H9 (cell line): ENCODE results near the gene SORCS2. TPM values are rescaled to one million over a fixed set of nuclear protein-coding genes. Genes with fewer than 3 reads are reported as not detected.

Experiments
- DNase-seq: peaks from one replicate; pipeline ENCODE4 v3.0.0-alpha.2; 2017
- H2AFZ ChIP-seq: one replicate; pipeline ENCODE4 v1.6.1; 2013; ENCODE audit warnings: mild to moderate bottlenecking, low read length, control low read depth, moderate library complexity
- H2AK5ac ChIP-seq: 2 replicates; pipeline ENCODE4 v1.6.1; 2013; ENCODE audit warnings: low read length, control low read depth, mixed read lengths; ENCODE audit not compliant: insufficient read length
- H2BK120ac ChIP-seq: one replicate; pipeline ENCODE4 v1.6.1; 2013; ENCODE audit warnings: low read depth, mild to moderate bottlenecking, low read length, control low read depth, inconsistent platforms; ENCODE audit not compliant: poor library complexity, severe bottlenecking
- H2BK12ac ChIP-seq: 2 replicates; pipeline ENCODE4 v1.6.1; 2013; ENCODE audit warnings: low read length, control low read depth, mixed read lengths, low read depth; ENCODE audit not compliant: insufficient read length
- H2BK15ac ChIP-seq: 2 replicates; pipeline ENCODE4 v1.6.1; 2013; ENCODE audit warnings: low read depth, low read length, control low read depth
- H2BK20ac ChIP-seq: one replicate; pipeline ENCODE4 v1.6.1; 2013; ENCODE audit warnings: low read depth, mild to moderate bottlenecking, low read length, control low read depth, inconsistent platforms; ENCODE audit not compliant: poor library complexity, severe bottlenecking
- H2BK5ac ChIP-seq: 2 replicates; pipeline ENCODE4 v1.6.1; 2013; ENCODE audit warnings: low read length, control low read depth, mixed read lengths; ENCODE audit not compliant: insufficient read length
- H3K14ac ChIP-seq: 2 replicates; pipeline ENCODE4 v1.6.1; 2013; ENCODE audit warnings: low read length, control low read depth; ENCODE audit not compliant: insufficient read depth
- H3K18ac ChIP-seq: 2 replicates; pipeline ENCODE4 v1.6.1; 2013; ENCODE audit warnings: low read depth, mild to moderate bottlenecking, mixed read lengths, low read length, control low read depth; ENCODE audit not compliant: insufficient read length
- H3K23ac ChIP-seq: 2 replicates; pipeline ENCODE4 v1.6.1; 2013; ENCODE audit warnings: low read length, control low read depth, mixed read lengths, low read depth; ENCODE audit not compliant: insufficient read length
- H3K23me2 ChIP-seq: 2 replicates; pipeline ENCODE4 v1.6.1; 2013; ENCODE audit warnings: low read depth, mild to moderate bottlenecking, mixed read lengths, low read length, control low read depth; ENCODE audit not compliant: insufficient read length, poor library complexity, severe bottlenecking
- H3K27ac ChIP-seq: 2 replicates; pipeline ENCODE4 v1.5.1; 2013; ENCODE audit warnings: low read length, control low read depth, mixed read lengths, low read depth; ENCODE audit not compliant: insufficient read length
- H3K27me3 ChIP-seq: 2 replicates; pipeline ENCODE4 v1.6.1; 2013; ENCODE audit warnings: low read length, control low read depth, inconsistent platforms; ENCODE audit not compliant: insufficient read depth
- H3K4ac ChIP-seq: 2 replicates; pipeline ENCODE4 v1.6.1; 2013; ENCODE audit warnings: low read depth, mild to moderate bottlenecking, control low read depth, inconsistent platforms, low read length, moderate library complexity
- H3K4me1 ChIP-seq: 2 replicates; pipeline ENCODE4 v1.6.1; 2013; ENCODE audit warnings: low read length, control low read depth, inconsistent platforms; ENCODE audit not compliant: insufficient read depth
- H3K4me2 ChIP-seq: 2 replicates; pipeline ENCODE4 v1.6.1; 2013; ENCODE audit warnings: low read length, control low read depth, mixed read lengths; ENCODE audit not compliant: insufficient read length, insufficient read depth
- H3K56ac ChIP-seq: 2 replicates; pipeline ENCODE4 v1.6.1; 2013; ENCODE audit warnings: low read depth, mild to moderate bottlenecking, mixed read lengths, low read length, control low read depth; ENCODE audit not compliant: insufficient read length
- H3K79me1 ChIP-seq: 2 replicates; pipeline ENCODE4 v1.6.1; 2013; ENCODE audit warnings: low read depth, mild to moderate bottlenecking, moderate library complexity, low read length, control low read depth, inconsistent platforms; ENCODE audit not compliant: insufficient read depth, poor library complexity, severe bottlenecking
- H3K79me2 ChIP-seq: 2 replicates; pipeline ENCODE4 v1.6.1; 2013; ENCODE audit warnings: low read length, control low read depth, inconsistent platforms; ENCODE audit not compliant: insufficient read depth
- H3K9ac ChIP-seq: 2 replicates; pipeline ENCODE4 v1.6.1; 2013; ENCODE audit warnings: low read length, control low read depth, mixed read lengths; ENCODE audit not compliant: insufficient read length; ENCODE audit errors: extremely low read depth
- H3K9me3 ChIP-seq: one replicate; pipeline ENCODE4 v1.6.1; 2013; ENCODE audit warnings: low read depth, low read length, inconsistent platforms; ENCODE audit not compliant: control insufficient read depth
- H3T11ph ChIP-seq: one replicate; pipeline ENCODE4 v1.6.1; 2013; ENCODE audit warnings: mild to moderate bottlenecking, low read length, control low read depth, inconsistent platforms
- H4K20me1 ChIP-seq: one replicate; pipeline ENCODE4 v1.6.1; 2013; ENCODE audit not compliant: control insufficient read depth, insufficient read length, insufficient read depth
- H4K5ac ChIP-seq: 2 replicates; pipeline ENCODE4 v1.6.1; 2013; ENCODE audit warnings: low read depth, mild to moderate bottlenecking, mixed read lengths, low read length, control low read depth; ENCODE audit not compliant: insufficient read length
- H4K8ac ChIP-seq: replicated peaks from 2 replicates; pipeline ENCODE4 v1.6.1; 2013; ENCODE audit warnings: low read length, control low read depth, mixed read lengths, low read depth; ENCODE audit not compliant: insufficient read length
- H4K91ac ChIP-seq: 2 replicates; pipeline ENCODE4 v1.6.1; 2013; ENCODE audit warnings: low read depth, mild to moderate bottlenecking, moderate library complexity, mixed read lengths, low read length, control low read depth; ENCODE audit not compliant: insufficient read length
- H3K27ac Mint-ChIP-seq, 3 experiments: 2 replicates in 2 of 3; 3 replicates in 1 of 3; pipeline ENCODE4 v1.8.0; 2020 to 2021; ENCODE audit warnings: mixed read lengths in 3 of 3, mild to moderate bottlenecking in 1 of 3, moderate library complexity in 1 of 3
- H3K27me3 Mint-ChIP-seq: 2 replicates; pipeline ENCODE4 v1.8.0; 2021; ENCODE audit warnings: low read depth, mild to moderate bottlenecking, moderate library complexity, mixed read lengths
- H3K36me3 Mint-ChIP-seq, 3 experiments: 2 replicates in 2 of 3; 3 replicates in 1 of 3; pipeline ENCODE4 v1.8.0; 2020 to 2021; ENCODE audit warnings: low read depth in 3 of 3, mixed read lengths in 3 of 3; ENCODE audit not compliant: insufficient read depth in 1 of 3
- H3K4me1 Mint-ChIP-seq, 2 experiments: 2 replicates each; pipeline ENCODE4 v1.8.0; 2020; ENCODE audit warnings: mixed read lengths in 2 of 2
- H3K4me3 Mint-ChIP-seq, 2 experiments: 2 replicates in 1 of 2; 3 replicates in 1 of 2; pipeline ENCODE4 v1.8.0; 2020 to 2021; ENCODE audit warnings: mild to moderate bottlenecking in 2 of 2, mixed read lengths in 2 of 2, moderate library complexity in 1 of 2
- H3K9me3 Mint-ChIP-seq, 2 experiments: 2 replicates in 1 of 2; 3 replicates in 1 of 2; pipeline ENCODE4 v1.8.0; 2020; ENCODE audit warnings: mild to moderate bottlenecking in 2 of 2, mixed read lengths in 2 of 2, moderate library complexity in 1 of 2
- CTCF ChIP-seq: fragments of 200-600 bp; sonication (generic); conservative IDR thresholded peaks from 3 replicates; pipeline ENCODE4 v1.8.0; 2021; ENCODE audit warnings: antibody characterized with exemption, mild to moderate bottlenecking
- WGBS: extraction: QIAGEN DNeasy Blood & Tissue Kit; methylation state at CpG from one replicate; pipeline ENCODE4 v1.1.7; 2013; ENCODE audit warnings: missing lambda C conversion rate, low lambda C conversion rate, mixed read lengths; ENCODE audit not compliant: insufficient read length; ENCODE audit errors: extremely low coverage; 5-methylcytosine and 5-hydroxymethylcytosine counted together
- total RNA-seq: library from RNA; stranded (reverse); gene quantifications from 2 replicates; pipeline ENCODE4 v1.2.1, GENCODE V29; 2021

The SORCS2 gene
- total RNA-seq, 1 experiment from 2014 or later, result 0.57 TPM

- TF ChIP-seq CTCF, result no peak
- H3K4me2 ChIP-seq, result no peak overlapping the region
These were observed 47.7 kb upstream of the SORCS2 start for GRCh38 chr4:7144374-7145290.

More at GRCh38 chr4:7144374-7145290, 47.7 kb upstream of the SORCS2 start:
- H3K14ac ChIP-seq, result no peak overlapping the region
- H2BK12ac ChIP-seq, result no peak overlapping the region
- Mint-ChIP-seq H3K9me3 (no peaks in the 10 kb centered on the region), H3K4me3 (no peak overlapping the region), H3K27ac (no peak overlapping the region), H3K4me1 (peaks cover 0 to 5% of the 10 kb centered on the region in 2 experiments; a peak in 1 of 4 replicates), H3K27me3 (no peaks in the 10 kb centered on the region; the same call in 1 of the 2 replicates), H3K36me3 (no peaks in the 10 kb centered on the region)
- H3K79me1 ChIP-seq, result no peaks in the 10 kb centered on the region
- no peaks in the 10 kb centered on the region for H4K20me1 ChIP-seq
- no peak overlapping the region for H3T11ph ChIP-seq
- no peaks in the 10 kb centered on the region for H3K23me2 ChIP-seq
- H4K8ac ChIP-seq, result no peak overlapping the region
- H3K9me3 ChIP-seq, result no peaks in the 10 kb centered on the region
- no peak overlapping the region for H4K5ac ChIP-seq
- H3K27ac ChIP-seq, result no peak overlapping the region
- no peak overlapping the region for H2AFZ ChIP-seq
- no peak for DNase-seq
- no peaks in the 10 kb centered on the region for H3K27me3 ChIP-seq
- H2AK5ac ChIP-seq, result no peak overlapping the region
- no peak overlapping the region for H3K4ac ChIP-seq
- H3K79me2 ChIP-seq, result no peaks in the 10 kb centered on the region
- no CpG with 5 or more reads among the region's 17 CpGs for WGBS
- H2BK15ac ChIP-seq, result no peak overlapping the region
- H3K23ac ChIP-seq, result no peak overlapping the region
- H2BK20ac ChIP-seq, result no peak overlapping the region
- H3K9ac ChIP-seq, result no peak overlapping the region
- H4K91ac ChIP-seq, result no peak overlapping the region
- no peak overlapping the region for H2BK120ac ChIP-seq
- no peak overlapping the region for H3K18ac ChIP-seq
- no peak overlapping the region for H2BK5ac ChIP-seq
- no peaks in the 10 kb centered on the region for H3K4me1 ChIP-seq
- no peak overlapping the region for H3K56ac ChIP-seq
